Measurements from ENCODE around the gene PCCA.

- no peak for TF ChIP-seq CTCF (IDR thresholded peaks at IDR 0.05)
- no peak for TF ChIP-seq POLR2AphosphoS5 (IDR thresholded peaks at IDR 0.05)
These were observed 394.2 kb downstream of the PCCA start for GRCh38 chr13:100483139-100483538.
